IPS-20b (cell line): Measurements from ENCODE around the gene GALNTL6.

Experiments used
- H3K27ac ChIP-seq: one replicate; pipeline ENCODE4 v1.5.1; 2013; ENCODE audit warnings: low read length
- H3K27me3 ChIP-seq: 2 replicates; pipeline ENCODE4 v1.6.1; 2013; ENCODE audit warnings: mild to moderate bottlenecking, low read length, inconsistent platforms; ENCODE audit not compliant: insufficient read depth
- H3K36me3 ChIP-seq: 2 replicates; pipeline ENCODE4 v1.6.1; 2013; ENCODE audit warnings: low read depth, mild to moderate bottlenecking, inconsistent platforms, low read length, moderate library complexity; ENCODE audit not compliant: insufficient read depth
- H3K4me1 ChIP-seq: 2 replicates; pipeline ENCODE4 v1.6.1; 2013; ENCODE audit warnings: mild to moderate bottlenecking, control low read depth, inconsistent platforms, low read length, moderate library complexity; ENCODE audit not compliant: insufficient read depth
- H3K4me3 ChIP-seq: 2 replicates; pipeline ENCODE4 v1.5.1; 2013; ENCODE audit warnings: mild to moderate bottlenecking, low read length, inconsistent platforms
- H3K9ac ChIP-seq: 2 replicates; pipeline ENCODE4 v1.6.1; 2013; ENCODE audit warnings: low read depth, mild to moderate bottlenecking, inconsistent platforms, low read length, moderate library complexity
- H3K9me3 ChIP-seq: 2 replicates; pipeline ENCODE4 v1.6.1; 2013; ENCODE audit warnings: mild to moderate bottlenecking, low read depth, low read length, inconsistent platforms; ENCODE audit not compliant: insufficient read depth

GALNTL6 gene

DNA sequence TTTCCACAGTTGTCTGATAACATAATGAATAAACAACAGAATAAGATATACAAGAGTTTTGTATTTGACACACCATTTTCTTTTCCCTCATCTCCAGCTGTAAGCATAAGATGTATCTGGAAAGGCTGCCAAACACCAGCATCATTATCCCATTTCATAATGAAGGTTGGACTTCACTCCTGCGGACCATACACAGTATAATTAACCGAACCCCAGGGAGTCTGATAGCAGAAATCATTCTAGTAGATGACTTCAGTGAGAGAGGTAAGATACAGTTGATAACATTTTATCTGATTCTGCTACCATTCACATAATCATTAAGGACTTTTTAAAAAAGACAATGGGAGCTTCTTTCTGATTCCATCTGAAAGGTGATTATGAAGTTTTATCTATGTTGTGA, 535.2 kb downstream of the GALNTL6 start:
- Histone ChIP-seq H3K9ac (no peak overlapping the region), H3K9me3 (no peaks in the 10 kb centered on the region), H3K4me1 (no peaks in the 10 kb centered on the region), H3K27ac (no peak overlapping the region), H3K36me3 (no peaks in the 10 kb centered on the region), H3K27me3 (no peaks in the 10 kb centered on the region), H3K4me3 (no peak overlapping the region)

DNA sequence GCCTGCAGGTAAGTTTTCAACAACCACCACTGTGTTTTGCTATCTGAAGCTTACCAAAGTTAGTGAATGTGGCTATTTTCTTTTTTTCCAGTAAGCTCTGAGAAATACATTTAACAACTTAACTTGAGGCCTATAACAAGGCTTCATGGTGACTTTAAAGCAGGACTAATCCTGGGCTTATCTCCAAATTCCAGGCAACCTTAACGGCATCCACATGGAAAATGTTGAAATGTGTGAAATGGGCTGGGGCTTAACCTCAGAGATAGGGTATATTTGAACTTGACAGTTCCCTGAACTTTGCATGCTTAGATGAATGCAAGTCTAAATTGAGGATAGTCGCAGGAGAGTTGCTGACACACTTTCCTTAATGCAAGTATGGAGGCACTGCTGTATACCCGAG, 539.2 kb downstream of the GALNTL6 start:
- H3K27me3 ChIP-seq = no peaks in the 10 kb centered on the region
- no peak overlapping the region for H3K9ac ChIP-seq
- no peaks in the 10 kb centered on the region for H3K4me1 ChIP-seq
- H3K9me3 ChIP-seq = no peaks in the 10 kb centered on the region
- H3K4me3 ChIP-seq = no peak overlapping the region
- no peak overlapping the region for H3K27ac ChIP-seq
- H3K36me3 ChIP-seq = no peaks in the 10 kb centered on the region

DNA sequence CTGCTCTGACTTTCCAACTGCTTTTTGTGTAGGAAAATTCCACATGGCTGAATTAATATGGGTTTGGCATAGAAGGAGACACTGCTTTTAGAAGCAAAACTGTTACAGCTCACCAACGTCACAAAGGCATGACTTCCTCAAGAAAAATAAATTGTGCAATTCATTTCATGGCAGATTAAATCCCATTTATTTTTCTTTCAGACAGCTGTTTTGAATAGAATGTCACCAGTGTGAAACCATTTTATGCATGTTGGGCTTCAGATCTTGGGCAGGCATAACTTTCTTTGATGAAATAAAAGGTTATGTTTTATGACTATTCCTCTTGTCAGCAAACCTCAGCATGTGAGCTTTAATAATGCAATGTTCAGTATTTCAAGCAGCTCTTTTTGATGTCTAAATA, 542.8 kb downstream of the GALNTL6 start:
- Histone ChIP-seq H3K27me3 (no peaks in the 10 kb centered on the region), H3K27ac (no peak overlapping the region), H3K4me3 (no peak overlapping the region), H3K36me3 (no peaks in the 10 kb centered on the region), H3K4me1 (no peaks in the 10 kb centered on the region), H3K9me3 (no peaks in the 10 kb centered on the region), H3K9ac (no peak overlapping the region)

DNA sequence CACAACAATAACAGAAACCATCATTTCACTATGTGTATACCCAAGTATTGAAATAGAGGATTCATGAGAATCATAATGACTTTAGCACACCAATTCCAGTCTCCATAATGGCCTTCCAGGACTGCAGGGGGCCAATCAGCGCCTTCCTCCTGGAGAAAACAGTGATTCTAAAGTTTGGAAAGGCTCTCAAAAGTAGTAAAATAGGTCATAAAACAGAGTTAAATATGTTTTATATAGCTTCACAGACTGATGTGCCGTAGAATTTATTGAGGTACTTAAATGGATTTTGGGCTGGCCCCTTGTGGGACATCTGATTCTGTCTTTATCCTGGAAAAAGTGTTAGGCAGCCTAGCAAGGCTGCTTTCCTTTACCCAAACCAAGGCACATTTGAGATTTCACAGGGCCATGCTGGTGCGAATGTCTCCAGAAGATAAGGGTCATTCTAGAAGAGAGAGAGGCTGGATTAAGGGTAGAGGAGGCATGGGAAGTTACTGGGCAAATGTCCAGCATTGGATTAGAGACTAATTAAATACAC, 543.9 kb downstream of the GALNTL6 start:
- no peaks in the 10 kb centered on the region for H3K27me3 ChIP-seq
- H3K27ac ChIP-seq = no peak overlapping the region
- no peaks in the 10 kb centered on the region for H3K4me1 ChIP-seq
- no peaks in the 10 kb centered on the region for H3K9me3 ChIP-seq
- H3K4me3 ChIP-seq = no peak overlapping the region
- no peaks in the 10 kb centered on the region for H3K36me3 ChIP-seq
- no peak overlapping the region for H3K9ac ChIP-seq

DNA sequence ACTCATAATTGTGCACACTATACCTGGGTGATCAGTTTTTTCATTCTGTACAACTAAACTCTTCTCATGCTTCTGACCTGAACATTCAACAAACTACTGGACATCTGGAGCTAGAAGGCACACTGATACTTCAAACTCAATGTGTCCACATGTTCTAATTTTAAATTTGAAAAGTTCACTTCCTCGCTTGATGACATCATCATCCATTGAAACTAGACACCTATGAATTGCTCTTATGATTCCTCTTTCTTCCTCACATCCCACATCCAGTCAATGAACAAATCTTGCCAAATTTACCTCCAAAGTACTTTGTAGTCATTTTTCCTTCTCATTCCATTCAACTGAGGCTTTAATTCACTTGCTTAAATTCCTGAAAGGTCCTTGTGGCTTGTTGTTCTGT, 549.4 kb downstream of the GALNTL6 start:
- Histone ChIP-seq H3K4me3 (no peak overlapping the region), H3K9ac (no peak overlapping the region), H3K27me3 (no peaks in the 10 kb centered on the region)

DNA sequence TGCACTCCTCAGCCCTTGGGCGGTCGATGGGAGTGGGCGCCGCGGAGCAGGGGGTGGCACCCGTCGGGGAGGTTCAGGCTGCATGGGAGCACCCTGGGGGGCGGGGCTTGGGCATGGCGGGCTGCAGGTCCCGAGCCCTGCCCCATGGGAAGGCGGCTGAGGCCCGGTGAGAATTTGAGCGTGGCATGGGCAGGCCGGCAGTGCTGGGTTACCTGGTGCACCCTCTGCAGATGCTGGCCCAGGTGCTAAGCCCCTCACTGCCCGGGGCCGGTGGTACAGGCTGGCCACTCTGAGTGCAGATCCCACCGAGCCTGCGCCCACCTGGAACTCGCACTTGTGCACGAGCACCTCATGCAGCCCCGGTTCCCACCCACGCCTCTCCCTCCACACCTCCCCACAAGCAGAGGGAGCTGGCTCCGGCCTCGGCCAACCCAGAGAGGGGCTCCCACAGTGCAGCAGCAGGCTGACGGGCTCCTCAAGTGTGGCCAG, 556.3 kb downstream of the GALNTL6 start:
- Histone ChIP-seq H3K4me3 (no peak overlapping the region), H3K27ac (no peak overlapping the region), H3K9me3 (no peaks in the 10 kb centered on the region; the same call in none of the 2 replicates), H3K27me3 (no peaks in the 10 kb centered on the region), H3K4me1 (no peaks in the 10 kb centered on the region), H3K36me3 (no peaks in the 10 kb centered on the region), H3K9ac (no peak overlapping the region)

More for the DNA sequence above, 549.4 kb downstream of the GALNTL6 start:
- H3K36me3 ChIP-seq = no peaks in the 10 kb centered on the region
- H3K4me1 ChIP-seq = no peaks in the 10 kb centered on the region
- H3K9me3 ChIP-seq = no peaks in the 10 kb centered on the region; the same call in 1 of the 2 replicates
- H3K27ac ChIP-seq = no peak overlapping the region

DNA sequence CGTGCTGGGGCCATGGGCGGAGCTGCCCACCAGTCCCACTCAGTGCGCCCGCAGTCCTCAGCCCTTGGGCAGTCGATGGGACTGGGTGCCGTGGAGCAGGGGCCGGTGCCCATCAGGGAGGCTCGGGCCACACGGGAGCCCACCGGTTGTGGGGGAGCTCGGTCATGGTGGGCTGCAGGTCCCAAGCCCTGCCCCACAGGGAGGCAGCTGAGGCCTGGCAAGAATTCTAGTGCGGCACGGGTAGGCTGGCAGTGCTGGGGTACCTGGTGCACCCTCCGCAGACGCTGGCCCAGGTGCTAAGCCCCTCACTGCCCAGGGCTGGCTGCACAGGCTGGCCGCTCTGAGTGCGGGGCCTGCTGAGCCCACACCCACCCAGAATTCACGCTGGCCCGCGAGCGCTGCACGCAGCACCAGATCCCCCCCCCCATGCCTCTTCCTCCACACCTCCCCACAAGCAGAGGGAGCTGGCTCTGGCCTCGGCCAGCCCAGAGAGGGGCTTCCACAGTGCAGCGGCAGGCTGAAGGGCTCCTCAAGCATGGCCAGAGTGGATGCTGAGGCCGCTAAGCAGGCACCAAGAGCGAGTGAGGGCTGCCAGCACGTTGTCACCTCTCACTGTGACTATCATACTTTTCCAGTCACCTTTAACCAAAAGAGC, 564.4 kb downstream of the GALNTL6 start:
- Histone ChIP-seq H3K4me3 (no peak overlapping the region), H3K27me3 (no peaks in the 10 kb centered on the region), H3K9me3 (no peaks in the 10 kb centered on the region), H3K36me3 (no peaks in the 10 kb centered on the region), H3K9ac (no peak overlapping the region), H3K4me1 (no peaks in the 10 kb centered on the region), H3K27ac (no peak overlapping the region)

DNA sequence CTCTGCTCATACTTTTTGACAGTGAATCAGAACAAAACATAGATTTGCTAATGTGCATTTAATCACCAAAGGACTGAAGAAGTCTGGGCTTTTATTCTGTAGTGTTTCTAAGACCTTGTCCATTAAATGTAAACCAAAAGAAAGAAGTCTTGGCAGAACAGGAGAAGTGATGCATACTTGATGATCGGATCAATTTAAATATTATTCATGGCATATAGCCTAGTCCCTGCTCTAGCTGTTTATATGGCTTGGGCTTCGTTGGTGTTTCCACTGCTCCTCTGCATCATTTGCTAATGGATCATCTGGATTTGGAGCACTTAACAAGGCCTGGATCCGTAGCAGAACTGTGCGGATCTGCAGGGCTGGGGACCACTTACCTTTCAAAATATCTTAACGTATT, 566.6 kb downstream of the GALNTL6 start:
- Histone ChIP-seq H3K9me3 (no peaks in the 10 kb centered on the region), H3K27me3 (no peaks in the 10 kb centered on the region), H3K4me3 (no peak overlapping the region), H3K27ac (no peak overlapping the region), H3K9ac (no peak overlapping the region), H3K36me3 (no peaks in the 10 kb centered on the region), H3K4me1 (no peaks in the 10 kb centered on the region)

DNA sequence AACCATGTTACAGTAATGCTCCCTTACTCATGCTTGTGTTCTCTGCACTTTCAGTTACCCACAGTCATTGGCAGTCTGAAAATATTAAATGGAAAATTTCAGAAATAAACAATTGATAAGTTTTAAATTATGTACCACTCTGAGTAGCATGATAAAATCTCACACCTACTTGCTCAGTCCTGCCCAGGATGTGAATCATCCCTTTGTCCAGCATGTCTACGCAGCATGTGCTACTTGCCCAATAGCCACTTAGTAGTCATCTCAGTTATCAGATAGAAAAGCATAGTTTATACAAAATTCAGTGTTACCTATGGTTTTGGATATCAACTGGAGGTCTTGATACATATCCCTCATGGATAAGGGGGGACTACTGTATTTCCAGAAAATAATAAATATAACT, 577.1 kb downstream of the GALNTL6 start:
- H3K4me3 ChIP-seq = no peak overlapping the region

DNA sequence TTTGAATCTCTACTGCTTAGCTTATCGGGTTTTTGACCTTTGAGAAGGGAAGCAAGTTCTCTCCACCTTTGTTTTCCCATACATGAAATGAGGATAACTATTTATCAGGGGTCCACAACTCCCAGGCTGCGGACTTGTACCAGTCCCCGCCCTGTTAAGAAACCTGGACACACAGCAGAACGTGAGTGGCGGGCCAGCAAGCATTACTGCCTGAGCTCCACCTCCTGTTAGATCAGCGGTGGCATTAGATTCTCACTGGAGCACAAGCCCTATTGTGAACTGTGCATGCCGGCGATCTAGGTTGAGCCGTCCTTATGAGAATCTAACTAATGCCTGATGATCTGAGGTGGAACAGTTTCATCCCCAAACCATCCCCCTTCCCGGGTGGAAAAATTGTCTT, 579.5 kb downstream of the GALNTL6 start:
- no peaks in the 10 kb centered on the region for H3K36me3 ChIP-seq
- no peak overlapping the region for H3K9ac ChIP-seq
- no peaks in the 10 kb centered on the region for H3K4me1 ChIP-seq
- H3K9me3 ChIP-seq = no peaks in the 10 kb centered on the region
- no peak overlapping the region for H3K4me3 ChIP-seq
- no peak overlapping the region for H3K27ac ChIP-seq
- no peaks in the 10 kb centered on the region for H3K27me3 ChIP-seq

More for the DNA sequence above, 577.1 kb downstream of the GALNTL6 start:
- Histone ChIP-seq H3K27me3 (no peaks in the 10 kb centered on the region), H3K4me1 (no peaks in the 10 kb centered on the region), H3K9ac (no peak overlapping the region), H3K9me3 (no peaks in the 10 kb centered on the region), H3K36me3 (no peaks in the 10 kb centered on the region), H3K27ac (no peak overlapping the region)

DNA sequence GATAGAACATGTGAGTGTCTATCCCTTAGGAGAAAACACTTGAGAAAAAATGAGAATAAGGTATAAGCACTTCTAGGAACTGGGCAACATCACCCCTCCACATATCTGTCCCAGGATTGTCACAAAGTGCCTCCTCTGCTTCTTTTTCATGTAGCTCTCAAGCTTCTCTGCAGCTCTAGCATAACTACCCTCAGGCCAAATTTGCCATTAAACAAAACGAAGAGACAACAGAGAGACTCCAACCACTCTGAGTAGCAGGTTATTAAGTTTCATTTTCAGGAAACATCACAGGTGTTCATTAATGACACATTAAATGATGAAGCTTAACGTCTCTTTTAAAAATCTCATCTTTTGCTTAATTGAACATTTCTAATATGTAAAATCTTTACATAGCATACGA, 580.0 kb downstream of the GALNTL6 start:
- H3K4me3 ChIP-seq = no peak overlapping the region
- no peaks in the 10 kb centered on the region for H3K4me1 ChIP-seq
- H3K27ac ChIP-seq = no peak overlapping the region
- H3K9me3 ChIP-seq = no peaks in the 10 kb centered on the region
- no peak overlapping the region for H3K9ac ChIP-seq
- H3K27me3 ChIP-seq = no peaks in the 10 kb centered on the region
- H3K36me3 ChIP-seq = no peaks in the 10 kb centered on the region

DNA sequence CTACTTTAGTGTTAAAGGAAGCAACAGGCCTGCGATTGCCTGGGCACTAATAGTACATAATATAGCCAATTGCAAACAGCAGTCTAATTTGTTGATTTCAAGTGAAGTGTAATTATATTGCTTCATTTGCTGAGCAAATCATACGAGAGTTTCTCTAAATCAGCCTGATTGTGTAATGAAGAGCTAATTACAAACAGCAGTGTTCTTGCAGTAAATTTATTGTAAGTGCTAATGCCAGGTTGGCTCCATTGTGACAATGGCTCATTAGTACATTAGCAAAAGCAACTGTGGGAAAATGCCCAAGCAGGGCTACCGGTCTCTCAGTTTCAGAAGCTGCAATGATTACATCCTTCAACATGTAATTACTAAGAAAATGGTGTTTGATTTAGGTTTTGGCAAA, 591.5 kb downstream of the GALNTL6 start:
- Histone ChIP-seq H3K4me3 (no peak overlapping the region), H3K27me3 (no peaks in the 10 kb centered on the region), H3K36me3 (no peaks in the 10 kb centered on the region), H3K27ac (no peak overlapping the region), H3K4me1 (no peaks in the 10 kb centered on the region; the same call in 1 of the 2 replicates), H3K9me3 (no peaks in the 10 kb centered on the region), H3K9ac (no peak overlapping the region)
